Lower leg skin (tissue), 3 donors: Measurements from ENCODE around the gene HUS1.

Experiments used
- CTCF ChIP-seq, 3 donors: fragments of 450-650 bp; IDR thresholded peaks; one replicate each; pipeline ENCODE4 v1.5.1; 2016; ENCODE audit warnings: antibody characterized with exemption in 3 of 3, mild to moderate bottlenecking in 3 of 3, moderate library complexity in 2 of 3
- POLR2A ChIP-seq, 2 donors: fragments of 450-650 bp; IDR thresholded peaks; one replicate each; pipeline ENCODE4 v1.6.1; 2016 to 2017; ENCODE audit warnings: antibody characterized with exemption in 2 of 2, mild to moderate bottlenecking in 1 of 2, moderate library complexity in 1 of 2

GRCh38 chr7:47979832-47980181, 392 bp upstream of the HUS1 start:
- TF ChIP-seq CTCF (IDR thresholded peaks at IDR 0.05) (no peak), POLR2A (IDR thresholded peaks at IDR 0.05) (no peak)
